Immature natural killer cell (primary cell): ENCODE data around the gene ACSBG1. TPM values are rescaled to one million over a fixed set of nuclear protein-coding genes. Genes with fewer than 3 reads are reported as not detected.

ENCODE experiments used
- DNase-seq, 3 donors: peaks; one replicate each; pipeline ENCODE4 v3.0.0; 2022; ENCODE audit warnings: mixed read lengths in 1 of 3
- H3K27ac Mint-ChIP-seq, 6 donors: one replicate each; pipeline ENCODE4 v1.8.0; 2020; ENCODE audit warnings: mixed read lengths in 6 of 6, mild to moderate bottlenecking in 5 of 6, inconsistent platforms in 4 of 6, moderate library complexity in 3 of 6
- H3K27me3 Mint-ChIP-seq, 3 donors: one replicate each; pipeline ENCODE4 v1.8.0; 2020 to 2021; ENCODE audit warnings: low read depth in 3 of 3, mild to moderate bottlenecking in 3 of 3, mixed read lengths in 3 of 3, moderate library complexity in 3 of 3, inconsistent platforms in 1 of 3
- H3K36me3 Mint-ChIP-seq, 3 donors: one replicate each; pipeline ENCODE4 v1.8.0; 2020; ENCODE audit warnings: mixed read lengths in 3 of 3, inconsistent platforms in 2 of 3, mild to moderate bottlenecking in 2 of 3
- H3K4me1 Mint-ChIP-seq, 2 donors: one replicate each; pipeline ENCODE4 v1.8.0; 2020; ENCODE audit warnings: inconsistent platforms in 2 of 2, mild to moderate bottlenecking in 2 of 2, mixed read lengths in 2 of 2, moderate library complexity in 1 of 2
- H3K4me3 Mint-ChIP-seq, 5 donors: one replicate each; pipeline ENCODE4 v1.8.0; 2020; ENCODE audit warnings: mild to moderate bottlenecking in 5 of 5, mixed read lengths in 5 of 5, inconsistent platforms in 3 of 5, moderate library complexity in 3 of 5
- H3K9me3 Mint-ChIP-seq, 6 donors: one replicate each; pipeline ENCODE4 v1.8.0; 2020; ENCODE audit warnings: mild to moderate bottlenecking in 6 of 6, mixed read lengths in 6 of 6, inconsistent platforms in 4 of 6, moderate library complexity in 3 of 6
- polyA plus RNA-seq, 3 donors: library from polyadenylated mRNA; unstranded; fragments of 300-500 nt; fragmentation: Illumina TruSeq; gene quantifications; one replicate each; pipeline ENCODE4 v1.2.3, GENCODE V29; 2021

The ACSBG1 gene
- polyA plus RNA-seq, 3 donors from 2014 or later: 0.07 TPM; not detected in 2

DNA sequence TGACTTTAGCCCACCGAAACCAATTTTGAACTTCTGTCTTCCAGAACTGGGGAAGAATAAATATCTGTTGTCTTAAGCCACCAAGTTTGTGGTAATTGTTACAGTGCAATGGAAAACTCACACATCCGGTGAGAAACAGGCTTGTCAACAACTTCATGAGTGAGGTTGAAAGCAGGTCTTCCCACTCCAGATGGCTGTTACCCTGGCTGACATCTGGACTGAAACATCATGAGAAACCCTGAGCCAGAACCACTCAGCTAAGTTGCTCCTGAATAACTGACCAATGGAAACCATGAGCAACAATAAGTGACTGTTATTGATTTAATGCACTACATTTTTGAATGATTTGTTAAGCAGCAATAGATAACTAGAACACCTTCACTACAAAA, 10.3 kb downstream of the ACSBG1 start:
- Mint-ChIP-seq H3K27ac (peak overlapping the region in 2 of 6 donors; percentile 71 to 74), H3K9me3 (no peaks in the 10 kb centered on the region)

GRCh38 chr15:78223396-78224022, 10.9 kb downstream of the ACSBG1 start:
- no peak for DNase-seq
- Mint-ChIP-seq H3K36me3 (no peaks in the 10 kb centered on the region), H3K27ac (peak overlapping the region in 3 of 6 donors; percentile 57 to 74 (median 71)), H3K4me1 (peaks cover 0 to 7% of the 10 kb centered on the region in 2 donors), H3K27me3 (peaks cover 0 to 4% (median 0%) of the 10 kb centered on the region in 3 donors), H3K9me3 (no peaks in the 10 kb centered on the region), H3K4me3 (peak overlapping the region in 3 of 5 donors; percentile 0 to 58 (median 31))

More for the DNA sequence above, 10.3 kb downstream of the ACSBG1 start:
- Mint-ChIP-seq H3K4me3 (peak overlapping the region in 2 of 5 donors; percentile 31 to 58), H3K4me1 (peaks cover 0 to 7% of the 10 kb centered on the region in 2 donors), H3K27me3 (peaks cover 0 to 4% (median 0%) of the 10 kb centered on the region in 3 donors), H3K36me3 (no peaks in the 10 kb centered on the region)
- no peak for DNase-seq

DNA sequence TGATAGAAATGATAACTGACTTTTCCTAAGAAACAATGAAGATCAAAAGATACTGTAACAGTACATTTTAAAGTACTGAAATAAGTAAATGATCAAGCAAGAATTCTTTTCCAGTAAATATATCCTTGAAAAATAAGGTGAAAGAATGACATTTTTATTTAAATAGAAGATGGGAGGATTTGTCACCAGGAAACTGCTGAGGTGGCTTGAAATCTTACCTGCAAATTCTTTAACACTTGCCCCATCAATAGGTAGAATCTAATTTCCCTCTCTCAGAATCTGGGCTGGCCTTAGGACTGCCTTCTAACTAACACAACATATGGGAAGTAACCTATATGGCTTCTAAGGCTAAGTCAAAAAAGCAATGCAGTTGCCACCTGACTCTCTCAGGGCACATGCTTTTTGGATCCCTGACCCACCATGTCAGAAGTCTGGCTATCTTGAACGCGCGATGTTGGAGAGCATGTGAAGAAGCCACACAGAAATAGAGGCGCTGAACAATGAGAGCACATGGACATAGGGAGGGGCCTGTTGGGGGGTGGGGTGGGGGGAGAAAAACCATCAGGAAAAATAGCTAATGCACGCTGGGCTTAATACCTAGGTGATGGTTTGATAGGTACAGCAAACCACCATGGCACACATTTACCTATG, 11.5 kb downstream of the ACSBG1 start:
- peaks cover 0 to 4% (median 0%) of the 10 kb centered on the region in 3 donors for H3K27me3 Mint-ChIP-seq
- no peaks in the 10 kb centered on the region for H3K36me3 Mint-ChIP-seq
- H3K4me1 Mint-ChIP-seq: peaks cover 0 to 7% of the 10 kb centered on the region in 2 donors
- no peaks in the 10 kb centered on the region for H3K9me3 Mint-ChIP-seq
- DNase-seq: no peak
- H3K4me3 Mint-ChIP-seq: no peak overlapping the region
- H3K27ac Mint-ChIP-seq: peak overlapping the region in 2 of 6 donors; percentile 46 to 74

DNA sequence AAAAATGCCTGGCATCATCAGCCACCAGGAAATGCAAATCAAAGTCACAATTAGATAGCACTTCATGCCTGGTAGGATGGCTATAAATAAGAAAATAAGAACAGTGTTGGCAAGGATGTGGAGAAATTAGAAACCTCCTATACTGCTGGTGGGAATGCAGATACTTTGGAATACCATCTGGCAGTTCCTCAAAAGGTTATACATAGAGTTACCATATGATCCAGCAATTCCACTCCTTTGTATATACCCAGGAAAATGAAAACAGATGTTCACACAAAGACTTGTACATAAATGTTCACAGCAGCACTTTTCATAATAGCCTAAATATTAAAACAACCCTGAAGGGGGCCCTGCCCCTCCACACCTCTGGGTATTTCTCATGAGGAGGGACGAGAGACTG, 13.7 kb downstream of the ACSBG1 start:
- no peaks in the 10 kb centered on the region for H3K36me3 Mint-ChIP-seq

DNA sequence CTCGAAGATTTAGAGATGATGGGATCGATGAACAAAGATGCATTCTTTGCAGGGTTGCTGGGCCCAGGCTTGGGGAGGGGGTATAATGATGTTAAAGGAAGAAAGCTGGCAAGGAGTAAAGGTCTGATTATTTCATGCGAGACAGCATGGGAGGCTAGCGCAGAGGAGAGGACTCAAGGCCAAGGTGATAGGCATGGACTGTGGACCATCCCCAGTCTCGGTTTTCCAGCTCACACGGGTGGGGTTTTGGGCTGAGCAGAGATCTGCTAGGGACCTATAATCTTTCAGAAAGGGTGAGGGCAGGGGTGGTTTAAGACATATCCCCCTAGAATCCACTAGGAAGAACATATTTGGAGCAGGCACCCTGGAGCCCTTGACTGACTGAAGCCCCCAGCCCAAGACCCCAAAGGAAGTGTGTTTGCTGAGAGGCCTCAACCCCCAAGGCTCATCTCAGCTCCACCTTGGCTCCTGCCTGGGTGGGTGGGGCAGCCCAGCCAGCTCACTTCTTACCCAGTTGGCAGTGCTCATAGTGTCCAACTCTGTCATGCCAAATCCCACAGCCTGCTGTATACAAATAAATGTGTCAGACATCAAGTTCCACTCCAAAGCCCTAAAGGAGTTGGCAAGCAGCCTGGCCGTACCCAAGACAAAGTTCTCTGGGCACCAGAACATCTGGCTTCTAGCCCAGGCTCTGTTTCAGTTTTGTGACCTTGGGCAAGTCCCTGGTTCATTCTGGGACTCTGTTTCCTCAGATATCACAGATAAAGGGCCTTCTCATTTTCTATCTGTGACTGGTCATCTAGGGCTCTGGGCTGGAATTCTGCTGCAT, 17.9 kb downstream of the ACSBG1 start:
- Mint-ChIP-seq H3K36me3 (no peaks in the 10 kb centered on the region), H3K4me3 (no peak overlapping the region), H3K27ac (no peak overlapping the region), H3K27me3 (peaks cover 0 to 7% (median 3%) of the 10 kb centered on the region in 3 donors), H3K4me1 (no peaks in the 10 kb centered on the region), H3K9me3 (no peaks in the 10 kb centered on the region)
- no peak for DNase-seq

More for the DNA sequence above, 13.7 kb downstream of the ACSBG1 start:
- no peak for DNase-seq
- no peaks in the 10 kb centered on the region for H3K9me3 Mint-ChIP-seq
- H3K4me3 Mint-ChIP-seq: no peak overlapping the region
- peaks cover 0 to 7% of the 10 kb centered on the region in 2 donors for H3K4me1 Mint-ChIP-seq
- H3K27me3 Mint-ChIP-seq: peaks cover 0 to 4% (median 3%) of the 10 kb centered on the region in 3 donors
- H3K27ac Mint-ChIP-seq: no peak overlapping the region

GRCh38 chr15:78213956-78214355, 20.4 kb downstream of the ACSBG1 start:
- Mint-ChIP-seq H3K27ac (no peak overlapping the region), H3K9me3 (no peaks in the 10 kb centered on the region), H3K36me3 (no peaks in the 10 kb centered on the region), H3K4me1 (no peaks in the 10 kb centered on the region), H3K27me3 (peaks cover 0 to 7% (median 3%) of the 10 kb centered on the region in 3 donors), H3K4me3 (no peak overlapping the region)
- DNase-seq: no peak

- Mint-ChIP-seq H3K36me3 (no peaks in the 10 kb centered on the region), H3K9me3 (no peaks in the 10 kb centered on the region), H3K4me1 (no peaks in the 10 kb centered on the region), H3K4me3 (no peak overlapping the region), H3K27me3 (peaks cover 0 to 7% (median 3%) of the 10 kb centered on the region in 3 donors), H3K27ac (no peak overlapping the region)
- DNase-seq: no peak
Observed at GRCh38 chr15:78213425-78213750, 21.0 kb downstream of the ACSBG1 start.

GRCh38 chr15:78212546-78213424, 21.6 kb downstream of the ACSBG1 start:
- no peaks in the 10 kb centered on the region for H3K36me3 Mint-ChIP-seq
- no peak for DNase-seq
- H3K9me3 Mint-ChIP-seq: no peaks in the 10 kb centered on the region
- peaks cover 0 to 7% (median 3%) of the 10 kb centered on the region in 3 donors for H3K27me3 Mint-ChIP-seq
- no peaks in the 10 kb centered on the region for H3K4me1 Mint-ChIP-seq
- H3K27ac Mint-ChIP-seq: no peak overlapping the region
- no peak overlapping the region for H3K4me3 Mint-ChIP-seq

GRCh38 chr15:78212008-78212407, 22.4 kb downstream of the ACSBG1 start:
- Mint-ChIP-seq H3K4me1 (no peaks in the 10 kb centered on the region), H3K36me3 (no peaks in the 10 kb centered on the region), H3K4me3 (no peak overlapping the region), H3K9me3 (no peaks in the 10 kb centered on the region), H3K27me3 (peaks cover 0 to 7% (median 3%) of the 10 kb centered on the region in 3 donors), H3K27ac (no peak overlapping the region)
- no peak for DNase-seq

GRCh38 chr15:78211189-78211921, 23.0 kb downstream of the ACSBG1 start:
- H3K27ac Mint-ChIP-seq: no peak overlapping the region
- DNase-seq: no peak

GRCh38 chr15:78210349-78210717, 24.0 kb downstream of the ACSBG1 start:
- H3K27ac Mint-ChIP-seq: no peak overlapping the region
- H3K4me3 Mint-ChIP-seq: no peak overlapping the region
- H3K9me3 Mint-ChIP-seq: no peaks in the 10 kb centered on the region
- H3K4me1 Mint-ChIP-seq: no peaks in the 10 kb centered on the region
- DNase-seq: no peak
- H3K27me3 Mint-ChIP-seq: peaks cover 0 to 5% (median 0%) of the 10 kb centered on the region in 3 donors
- no peaks in the 10 kb centered on the region for H3K36me3 Mint-ChIP-seq

More at GRCh38 chr15:78211189-78211921, 23.0 kb downstream of the ACSBG1 start:
- H3K4me1 Mint-ChIP-seq: no peaks in the 10 kb centered on the region
- H3K27me3 Mint-ChIP-seq: peaks cover 0 to 7% (median 3%) of the 10 kb centered on the region in 3 donors
- no peak overlapping the region for H3K4me3 Mint-ChIP-seq
- H3K9me3 Mint-ChIP-seq: no peaks in the 10 kb centered on the region
- no peaks in the 10 kb centered on the region for H3K36me3 Mint-ChIP-seq

DNA sequence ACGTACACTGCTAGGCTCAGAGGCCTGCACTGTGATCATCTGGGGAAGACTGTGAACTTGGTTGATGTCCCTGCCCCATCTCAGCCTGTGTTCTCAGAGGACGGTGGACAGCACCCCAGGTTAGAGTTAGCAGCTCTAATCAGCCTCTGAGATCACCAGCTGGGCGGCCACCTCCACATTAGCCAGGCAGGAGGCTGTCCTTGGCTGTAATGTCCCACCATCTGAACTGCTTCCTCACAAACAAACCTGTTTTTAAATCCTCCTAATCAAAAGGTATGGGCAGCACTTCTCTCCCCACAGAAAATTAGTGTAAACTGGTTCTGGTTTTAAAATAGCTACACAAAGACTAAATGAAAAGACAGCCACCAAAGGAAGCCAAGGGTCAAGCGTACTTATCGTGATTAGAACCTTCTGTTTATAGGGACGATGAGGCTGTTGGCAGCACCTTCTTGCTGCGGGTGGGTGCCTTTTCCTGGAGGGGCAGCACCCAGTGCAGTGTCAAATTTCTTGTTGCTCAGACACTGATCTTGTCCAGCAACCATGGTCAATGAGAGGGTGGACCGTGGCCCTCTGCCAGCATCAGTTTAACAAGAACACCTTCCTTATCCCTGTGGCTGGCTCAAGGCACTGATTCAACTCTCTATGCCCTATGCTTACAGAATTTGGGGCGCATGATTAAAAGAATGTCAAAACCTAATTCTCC, 24.6 kb downstream of the ACSBG1 start:
- Mint-ChIP-seq H3K4me1 (no peaks in the 10 kb centered on the region), H3K4me3 (no peak overlapping the region), H3K9me3 (no peaks in the 10 kb centered on the region), H3K27ac (no peak overlapping the region), H3K27me3 (peaks cover 0 to 5% (median 1%) of the 10 kb centered on the region in 3 donors), H3K36me3 (no peaks in the 10 kb centered on the region)
- no peak for DNase-seq
